Neural crest cell (in vitro differentiated cells): ENCODE data around the gene AFDN. TPM values are rescaled to one million over a fixed set of nuclear protein-coding genes. Genes with fewer than 3 reads are reported as not detected.

Experiments
- DNase-seq: peaks from one replicate; pipeline ENCODE4 v3.0.0; 2021; ENCODE audit warnings: low read depth, mixed read lengths, low spot score
- H3K27ac Mint-ChIP-seq: one replicate; pipeline ENCODE4 v1.8.0; 2021; ENCODE audit warnings: mild to moderate bottlenecking, mixed read lengths; ENCODE audit not compliant: unreplicated experiment
- H3K27me3 Mint-ChIP-seq: 2 replicates; pipeline ENCODE4 v1.8.0; 2021; ENCODE audit warnings: low read depth, mild to moderate bottlenecking, mixed read lengths
- H3K36me3 Mint-ChIP-seq: 2 replicates; pipeline ENCODE4 v1.8.0; 2021; ENCODE audit warnings: low read depth, mild to moderate bottlenecking, mixed read lengths
- H3K4me1 Mint-ChIP-seq: 2 replicates; pipeline ENCODE4 v1.8.0; 2021; ENCODE audit warnings: mixed read lengths
- H3K4me3 Mint-ChIP-seq: one replicate; pipeline ENCODE4 v1.8.0; 2021; ENCODE audit warnings: mild to moderate bottlenecking, mixed read lengths
- H3K9me3 Mint-ChIP-seq: 2 replicates; pipeline ENCODE4 v1.8.0; 2021; ENCODE audit warnings: mixed read lengths
- total RNA-seq: library from RNA; stranded (reverse); gene quantifications from 2 replicates; pipeline ENCODE4 v1.2.1, GENCODE V29; 2021
- TF ChIP-seq, protein P1 (sequence below): fragments of 200-600 bp; sonication (generic); conservative IDR thresholded peaks from 2 replicates; pipeline ENCODE4 v1.5.0; 2021; ENCODE audit warnings: antibody characterized with exemption, mild to moderate bottlenecking

AFDN gene
- total RNA-seq, 1 donor from 2014 or later = 143 TPM

DNA sequence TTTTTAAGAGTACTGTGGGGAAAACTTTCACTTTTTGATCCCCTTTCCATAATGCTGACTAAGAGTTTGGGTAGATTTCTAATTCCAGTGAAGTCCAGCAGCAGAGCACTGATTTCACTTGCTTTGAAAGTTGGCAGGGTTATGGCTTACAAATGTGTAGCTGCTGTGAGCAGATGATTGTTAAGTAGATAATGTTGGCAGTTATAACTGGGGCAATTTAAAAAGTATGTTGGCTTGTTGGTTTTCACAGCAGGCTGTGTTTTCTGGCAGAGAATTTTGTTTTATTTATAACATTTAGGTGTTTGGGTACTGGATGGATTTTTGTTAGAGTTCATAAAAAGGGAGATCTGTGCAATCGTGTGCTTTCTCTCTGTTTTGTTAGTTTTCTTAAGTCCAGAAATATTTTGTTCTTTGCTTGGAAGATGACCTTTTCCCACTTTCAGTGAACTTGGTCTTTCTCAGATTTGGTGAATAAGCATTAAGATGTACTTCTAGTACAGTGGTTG lies 31.4 kb downstream of the AFDN start:
- no peak overlapping the region for H3K4me3 Mint-ChIP-seq
- H3K9me3 Mint-ChIP-seq = no peaks in the 10 kb centered on the region
- H3K27me3 Mint-ChIP-seq = no peaks in the 10 kb centered on the region
- TF ChIP-seq, protein P1, sequence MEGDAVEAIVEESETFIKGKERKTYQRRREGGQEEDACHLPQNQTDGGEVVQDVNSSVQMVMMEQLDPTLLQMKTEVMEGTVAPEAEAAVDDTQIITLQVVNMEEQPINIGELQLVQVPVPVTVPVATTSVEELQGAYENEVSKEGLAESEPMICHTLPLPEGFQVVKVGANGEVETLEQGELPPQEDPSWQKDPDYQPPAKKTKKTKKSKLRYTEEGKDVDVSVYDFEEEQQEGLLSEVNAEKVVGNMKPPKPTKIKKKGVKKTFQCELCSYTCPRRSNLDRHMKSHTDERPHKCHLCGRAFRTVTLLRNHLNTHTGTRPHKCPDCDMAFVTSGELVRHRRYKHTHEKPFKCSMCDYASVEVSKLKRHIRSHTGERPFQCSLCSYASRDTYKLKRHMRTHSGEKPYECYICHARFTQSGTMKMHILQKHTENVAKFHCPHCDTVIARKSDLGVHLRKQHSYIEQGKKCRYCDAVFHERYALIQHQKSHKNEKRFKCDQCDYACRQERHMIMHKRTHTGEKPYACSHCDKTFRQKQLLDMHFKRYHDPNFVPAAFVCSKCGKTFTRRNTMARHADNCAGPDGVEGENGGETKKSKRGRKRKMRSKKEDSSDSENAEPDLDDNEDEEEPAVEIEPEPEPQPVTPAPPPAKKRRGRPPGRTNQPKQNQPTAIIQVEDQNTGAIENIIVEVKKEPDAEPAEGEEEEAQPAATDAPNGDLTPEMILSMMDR = no peak
- H3K27ac Mint-ChIP-seq = no peak overlapping the region
- DNase-seq = no peak
- no peaks in the 10 kb centered on the region for H3K36me3 Mint-ChIP-seq
- peaks cover 57% of the 10 kb centered on the region for H3K4me1 Mint-ChIP-seq

DNA sequence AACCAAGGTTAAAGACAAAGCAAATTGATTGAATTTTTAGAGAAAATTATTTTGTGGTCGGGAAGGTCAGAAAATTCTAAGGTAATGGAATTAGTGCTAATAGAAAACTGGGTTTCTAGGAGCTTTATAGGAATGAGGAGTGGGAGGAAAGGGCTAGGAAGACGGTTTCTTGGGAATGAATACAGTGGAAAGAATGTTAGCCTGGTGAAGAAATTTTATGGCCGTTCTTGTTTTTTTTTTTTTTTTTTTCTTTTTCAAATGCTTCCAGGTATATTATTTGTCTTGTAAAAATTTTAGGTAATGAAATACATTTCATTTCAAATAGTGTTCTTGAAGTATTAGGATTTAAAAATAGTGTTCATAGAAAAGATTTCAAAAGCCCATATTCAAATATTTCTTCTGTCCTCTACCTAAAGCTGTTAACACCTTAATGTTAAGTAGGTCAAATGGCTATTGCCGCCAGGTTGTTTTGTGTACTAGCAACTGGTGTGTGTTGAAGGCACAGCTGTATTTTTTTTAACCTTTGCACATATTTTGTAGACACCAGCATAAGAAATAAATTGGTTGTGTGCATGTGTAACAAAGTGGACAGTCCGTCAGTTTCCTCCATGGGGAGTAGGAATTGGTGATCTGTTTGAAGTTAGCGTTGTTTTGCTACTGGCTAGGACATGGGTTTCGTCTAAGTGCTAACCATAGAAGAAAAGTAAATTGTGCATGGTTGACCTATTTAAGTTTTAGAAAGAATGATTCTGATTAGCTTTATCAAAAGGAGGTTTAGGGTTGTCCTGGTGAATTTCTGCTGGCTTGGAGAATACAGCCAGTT lies 32.3 kb downstream of the AFDN start:
- H3K4me1 Mint-ChIP-seq = peaks cover 57% of the 10 kb centered on the region
- no peaks in the 10 kb centered on the region for H3K27me3 Mint-ChIP-seq
- TF ChIP-seq, protein P1 = no peak
- H3K27ac Mint-ChIP-seq = no peak overlapping the region
- H3K4me3 Mint-ChIP-seq = no peak overlapping the region
- H3K9me3 Mint-ChIP-seq = no peaks in the 10 kb centered on the region
- no peaks in the 10 kb centered on the region for H3K36me3 Mint-ChIP-seq
- DNase-seq = no peak

DNA sequence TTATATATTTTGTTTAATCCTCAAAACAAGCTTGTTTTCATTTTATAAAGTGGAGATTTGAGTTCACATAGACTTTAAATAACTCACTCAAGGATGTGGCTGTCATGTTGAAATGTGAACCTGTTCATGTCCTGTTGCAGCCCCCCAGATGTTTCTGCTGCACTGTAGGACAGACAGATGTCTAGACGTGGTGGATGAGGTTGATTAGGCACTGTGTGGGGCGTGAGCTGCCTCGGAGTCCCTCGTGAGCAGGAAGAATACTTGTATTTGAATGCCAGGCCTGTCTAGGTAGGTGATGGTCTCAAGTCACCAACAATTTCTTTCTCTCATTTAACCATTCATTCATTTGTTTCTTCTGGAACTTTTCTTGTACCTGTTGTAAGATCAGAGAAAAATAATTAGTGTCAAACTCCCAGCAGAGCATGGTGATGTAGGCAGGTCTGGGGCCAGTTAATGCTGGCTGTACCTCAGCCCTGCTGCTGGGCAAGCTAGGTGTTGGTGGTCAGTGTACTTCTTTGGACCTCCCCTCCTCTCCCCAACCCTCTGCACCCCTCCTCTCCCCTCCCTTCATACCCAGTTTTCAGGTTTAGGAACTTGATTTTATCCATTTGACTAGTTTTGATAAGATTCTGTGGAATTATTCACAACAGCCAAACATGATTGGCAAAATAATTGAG lies 34.0 kb downstream of the AFDN start:
- Mint-ChIP-seq H3K4me3 (no peak overlapping the region), H3K27me3 (no peaks in the 10 kb centered on the region), H3K9me3 (no peaks in the 10 kb centered on the region), H3K27ac (peak overlapping the region; percentile 53), H3K36me3 (no peaks in the 10 kb centered on the region), H3K4me1 (peaks cover 53% of the 10 kb centered on the region)
- no peak for DNase-seq
- TF ChIP-seq, protein P1 = no peak

DNA sequence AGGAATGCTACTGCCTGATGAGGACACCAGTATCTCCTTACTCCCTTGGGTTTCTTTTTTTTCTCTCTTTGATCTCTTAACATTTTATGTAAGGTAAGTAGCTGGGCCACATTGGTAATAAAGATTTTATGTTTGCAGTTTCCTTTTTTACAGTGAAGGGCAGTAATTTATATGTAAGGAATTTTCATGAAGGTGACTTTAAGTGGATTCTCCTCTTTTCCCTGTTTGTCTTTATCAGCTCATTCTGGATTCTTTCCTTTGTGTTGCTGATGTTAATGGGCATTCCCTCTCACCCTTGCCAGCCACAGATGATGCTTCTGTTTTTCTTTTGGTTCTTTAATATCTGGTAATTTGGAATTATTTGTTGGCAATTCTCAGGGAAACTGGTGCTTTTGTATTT lies 34.7 kb downstream of the AFDN start:
- Mint-ChIP-seq H3K27ac (no peak overlapping the region), H3K4me1 (peaks cover 49% of the 10 kb centered on the region), H3K36me3 (no peaks in the 10 kb centered on the region), H3K27me3 (no peaks in the 10 kb centered on the region), H3K4me3 (no peak overlapping the region), H3K9me3 (no peaks in the 10 kb centered on the region)
- no peak for DNase-seq
- TF ChIP-seq, protein P1 = no peak

DNA sequence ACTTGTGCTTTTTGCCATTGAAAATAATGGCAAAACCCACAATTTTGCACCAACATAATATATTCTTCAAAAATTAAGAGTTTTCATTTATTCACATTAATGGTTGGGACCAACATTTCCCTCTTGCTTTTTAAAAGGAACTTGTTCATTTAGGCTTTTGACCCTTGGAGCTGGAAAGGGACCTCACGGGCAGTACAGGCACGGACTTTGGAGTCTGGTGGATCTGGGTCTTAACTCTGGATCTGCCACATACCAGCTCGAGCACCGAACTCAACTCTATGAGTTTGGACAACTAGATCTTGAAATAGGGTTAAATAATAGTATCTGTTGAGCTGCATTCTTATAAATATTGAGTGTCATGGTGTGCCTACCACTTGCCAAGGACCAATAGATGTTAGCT lies 37.2 kb downstream of the AFDN start:
- Mint-ChIP-seq H3K27ac (no peak overlapping the region), H3K9me3 (no peaks in the 10 kb centered on the region), H3K4me3 (no peak overlapping the region), H3K4me1 (peaks cover 33% of the 10 kb centered on the region), H3K27me3 (no peaks in the 10 kb centered on the region), H3K36me3 (peaks cover 10% of the 10 kb centered on the region)
- TF ChIP-seq, protein P1 = no peak
- DNase-seq = no peak
